ENCODE results near the gene ENC1. TPM values are rescaled to one million over a fixed set of nuclear protein-coding genes. Genes with fewer than 3 reads are reported as not detected.

The ENC1 gene
- total and polyA plus RNA-seq, 2 of the 8 experiments (the other 6 are each of a cell fraction or from before 2014, with no cell fraction given) = 5.5 to 13.2 TPM

- Histone ChIP-seq H2BK5ac (ENCODE audit: low read depth, low read length) (no peak overlapping the region), H4K20me1 (replicated peaks in 1 of 2; ENCODE audit: control insufficient read depth in 1 of 2, insufficient read depth in 2 of 2, low read length in 2 of 2) (no peaks in the 10 kb centered on the region), H4K91ac (replicated peaks; ENCODE audit: insufficient read length, low read length) (no peak overlapping the region), H3K4me1 (replicated peaks in 1 of 4; ENCODE audit: control insufficient read depth in 3 of 4, insufficient read depth in 4 of 4, low read length in 3 of 4) (peaks cover 0 to 6% (median 4%) of the 10 kb centered on the region in 4 experiments; a peak in 4 of 7 replicates), H3K4ac (replicated peaks; ENCODE audit: insufficient read length, low read depth, low read length) (no peak overlapping the region), H2BK20ac (ENCODE audit: low read length) (no peak overlapping the region), H4K8ac (ENCODE audit: extremely low read depth, insufficient read depth, low read length) (no peak overlapping the region), H3K27ac (ENCODE audit: low read depth, low read length) (no peak overlapping the region), H3K4me3 (ENCODE audit: extremely low read depth in 1 of 4, insufficient read depth in 2 of 4, low read depth in 3 of 4, low read length in 4 of 4) (no peak overlapping the region), H4K5ac (ENCODE audit: insufficient read length, low read depth, low read length) (no peak overlapping the region), H2BK120ac (replicated peaks; ENCODE audit: low read depth, low read length) (no peak overlapping the region), H2AFZ (ENCODE audit: low read length) (no peak overlapping the region), H3K56ac (replicated peaks; ENCODE audit: insufficient read length, low read depth, low read length) (no peak overlapping the region), H3K4me2 (ENCODE audit: insufficient read depth in 1 of 2, low read depth in 2 of 2, low read length in 2 of 2) (no peak overlapping the region), H3K79me2 (ENCODE audit: control insufficient read depth in 1 of 2, insufficient read depth in 2 of 2, low read length in 2 of 2) (no peaks in the 10 kb centered on the region), H3K9ac (replicated peaks in 1 of 4; ENCODE audit: extremely low read depth in 1 of 4, low read depth in 3 of 4, low read length in 3 of 4) (no peak overlapping the region), H3K27me3 (replicated peaks in 1 of 4; ENCODE audit: control insufficient read depth in 3 of 4, extremely low read depth in 1 of 4, insufficient read depth in 3 of 4, low read length in 3 of 4) (no peaks in the 10 kb centered on the region), H3K23me2 (ENCODE audit: low read depth, low read length) (no peaks in the 10 kb centered on the region), H3K79me1 (ENCODE audit: low read depth, low read length) (no peaks in the 10 kb centered on the region), H3K14ac (ENCODE audit: insufficient read length) (no peak overlapping the region), H2AK5ac (ENCODE audit: low read depth, low read length) (no peak overlapping the region), H3K23ac (ENCODE audit: insufficient read length) (no peak overlapping the region), H2BK12ac (ENCODE audit: low read depth, low read length) (no peak overlapping the region), H3K36me3 (ENCODE audit: control insufficient read depth in 2 of 4, insufficient read depth in 4 of 4, low read length in 3 of 4) (no peaks in the 10 kb centered on the region), H3K18ac (ENCODE audit: extremely low read depth, low read length) (no peak overlapping the region), H2BK15ac (ENCODE audit: low read length) (no peak overlapping the region), H3K9me3 (ENCODE audit: insufficient read depth in 2 of 2, low read depth in 1 of 2, low read length in 1 of 2) (no peaks in the 10 kb centered on the region)
- CTCF ChIA-PET (ENCODE audit: partially characterized antibody) = interaction anchor here (0.8 to 1.0 kb wide), 3 partner anchors 10 to 27 kb away, joined by 3 read pairs; no protein-coding TSS in a partner anchor
- 27% methylated on average over 4 of the region's 5 CpGs; no CpG with 5 or more reads in 1 of the 2 experiments for WGBS, 2 experiments (ENCODE audit: extremely low coverage in 1 of 2, insufficient coverage in 1 of 2, insufficient read length in 1 of 2, insufficient replicate concordance in 2 of 2, low coverage in 1 of 2, low lambda C conversion rate in 2 of 2, missing lambda C conversion rate in 1 of 2)
- FAIRE-seq = no peak
- POLR2A ChIA-PET (ENCODE audit: partially characterized antibody) = interaction anchor here (2.1 kb wide), 1 partner anchor 19 kb away, joined by 9 read pairs; the partner anchor contains the start of gene ENC1
- no peak for DNase-seq (ENCODE audit: low read depth in 1 of 2, low spot score in 2 of 2)
- no peak for TF ChIP-seq SP1 (IDR thresholded peaks at IDR 0.05; ENCODE audit: low read depth, low read length)
- TF ChIP-seq MAX (IDR thresholded peaks at IDR 0.05) = no peak
- TF ChIP-seq TAF1 (IDR thresholded peaks at IDR 0.05; ENCODE audit: low read depth, low read length) = no peak
- TF ChIP-seq KDM1A (IDR thresholded peaks at IDR 0.05; ENCODE audit: borderline replicate concordance, low read length) = no peak
- TF ChIP-seq CTCF (IDR thresholded peaks at IDR 0.05; ENCODE audit: control extremely low read depth in 1 of 3, insufficient read depth in 1 of 3, low read depth in 1 of 3, low read length in 3 of 3) = no peak
- no peak for TF ChIP-seq SP2 (IDR thresholded peaks at IDR 0.05; ENCODE audit: low read length)
- no peak for TF ChIP-seq CHD1 (IDR thresholded peaks at IDR 0.05; ENCODE audit: low read depth, low read length)
These were observed 19.0 kb downstream of the ENC1 start for GRCh38 chr5:74621492-74621891.
